GM12872 (cell line): ENCODE data around the gene YTHDF1.

Source experiments
- TF ChIP-seq, protein P1 (sequence below): IDR thresholded peaks from 3 replicates; pipeline ENCODE4 v1.5.1; 2011; ENCODE audit warnings: low read depth, mild to moderate bottlenecking, low read length, moderate library complexity; ENCODE audit not compliant: insufficient read depth

YTHDF1 gene

DNA sequence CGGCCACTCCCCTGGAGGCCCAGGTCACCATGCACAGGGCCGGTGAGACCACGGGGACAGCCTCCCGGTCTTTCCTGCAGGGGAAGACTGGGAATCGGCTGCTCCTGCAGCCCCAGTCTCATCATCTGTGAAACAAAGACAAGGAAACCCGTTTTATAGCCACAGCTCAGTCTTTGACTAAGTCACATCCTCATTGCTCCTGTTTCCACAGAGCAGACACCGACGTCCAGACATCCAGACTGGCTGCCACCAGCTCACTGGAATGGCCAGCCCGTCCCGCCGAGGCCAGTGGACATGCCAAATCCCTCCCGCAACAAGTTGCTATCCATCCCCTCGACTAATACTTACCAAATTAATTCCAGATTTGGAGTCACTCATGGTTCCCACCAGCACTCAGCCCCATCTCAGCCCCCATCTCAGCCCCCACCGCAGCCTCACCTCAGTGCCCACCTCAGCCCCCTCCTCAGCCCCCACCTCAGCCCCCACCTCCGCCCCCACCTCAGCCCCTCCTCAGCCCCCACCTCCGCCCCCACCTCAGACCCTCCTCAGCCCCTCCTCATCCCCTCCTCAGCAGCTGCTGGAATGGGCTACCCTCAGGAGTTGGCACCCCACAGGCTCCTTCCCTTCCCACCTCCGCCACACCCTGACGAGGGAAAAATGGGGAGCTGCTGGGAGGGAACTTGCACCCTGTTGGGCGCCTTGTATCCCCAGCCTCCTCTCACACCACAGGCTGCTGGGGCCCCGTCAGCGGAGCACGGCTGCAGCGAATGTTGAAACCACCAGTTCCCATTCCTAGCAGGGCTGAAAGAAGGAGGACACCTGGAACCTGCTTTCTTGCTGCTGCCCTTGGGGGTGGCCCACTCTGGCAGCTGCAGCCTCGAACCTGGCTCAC, 48.7 kb downstream of the YTHDF1 start:
- TF ChIP-seq, protein P1, sequence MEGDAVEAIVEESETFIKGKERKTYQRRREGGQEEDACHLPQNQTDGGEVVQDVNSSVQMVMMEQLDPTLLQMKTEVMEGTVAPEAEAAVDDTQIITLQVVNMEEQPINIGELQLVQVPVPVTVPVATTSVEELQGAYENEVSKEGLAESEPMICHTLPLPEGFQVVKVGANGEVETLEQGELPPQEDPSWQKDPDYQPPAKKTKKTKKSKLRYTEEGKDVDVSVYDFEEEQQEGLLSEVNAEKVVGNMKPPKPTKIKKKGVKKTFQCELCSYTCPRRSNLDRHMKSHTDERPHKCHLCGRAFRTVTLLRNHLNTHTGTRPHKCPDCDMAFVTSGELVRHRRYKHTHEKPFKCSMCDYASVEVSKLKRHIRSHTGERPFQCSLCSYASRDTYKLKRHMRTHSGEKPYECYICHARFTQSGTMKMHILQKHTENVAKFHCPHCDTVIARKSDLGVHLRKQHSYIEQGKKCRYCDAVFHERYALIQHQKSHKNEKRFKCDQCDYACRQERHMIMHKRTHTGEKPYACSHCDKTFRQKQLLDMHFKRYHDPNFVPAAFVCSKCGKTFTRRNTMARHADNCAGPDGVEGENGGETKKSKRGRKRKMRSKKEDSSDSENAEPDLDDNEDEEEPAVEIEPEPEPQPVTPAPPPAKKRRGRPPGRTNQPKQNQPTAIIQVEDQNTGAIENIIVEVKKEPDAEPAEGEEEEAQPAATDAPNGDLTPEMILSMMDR, result no peak

DNA sequence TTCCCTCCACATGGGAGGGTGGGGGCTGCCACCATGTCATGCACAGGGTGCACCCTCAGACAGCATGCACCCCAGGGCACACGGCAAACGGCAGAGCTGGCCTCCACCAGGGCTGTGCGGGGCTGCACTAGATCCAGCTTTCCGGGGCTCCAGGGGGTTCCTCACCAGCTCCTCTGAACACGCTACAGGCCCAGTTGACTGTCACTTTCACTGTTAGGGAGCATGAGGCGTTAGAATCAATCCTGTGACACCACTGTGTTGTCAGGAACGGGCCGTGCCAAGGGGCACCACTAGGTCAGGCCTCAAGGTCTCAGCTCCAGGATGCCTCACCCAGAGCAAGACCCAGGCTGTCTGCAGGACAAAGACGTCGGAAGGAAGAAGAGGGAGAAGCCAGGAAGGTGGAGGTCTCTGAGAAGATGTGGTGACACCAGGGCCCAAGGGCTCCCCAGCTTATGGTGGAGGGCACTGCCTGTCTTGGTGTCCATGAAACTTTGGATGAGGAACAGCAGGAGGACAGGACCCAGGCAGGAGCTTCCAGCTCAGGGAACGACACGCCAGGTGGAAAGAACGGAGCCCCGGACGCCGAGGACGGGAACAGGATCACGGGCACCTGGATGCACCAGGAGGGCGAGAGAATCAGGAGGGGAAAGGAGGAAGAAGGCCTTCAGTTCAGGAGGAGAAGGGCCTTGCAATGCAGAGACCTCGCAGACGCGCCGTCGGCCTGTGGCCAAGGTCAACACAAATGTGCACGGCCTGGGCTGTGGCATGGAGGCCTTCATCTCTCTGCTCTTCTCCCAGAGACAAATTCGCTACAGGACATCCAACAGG, 49.5 kb downstream of the YTHDF1 start:
- TF ChIP-seq, protein P1, result no peak

DNA sequence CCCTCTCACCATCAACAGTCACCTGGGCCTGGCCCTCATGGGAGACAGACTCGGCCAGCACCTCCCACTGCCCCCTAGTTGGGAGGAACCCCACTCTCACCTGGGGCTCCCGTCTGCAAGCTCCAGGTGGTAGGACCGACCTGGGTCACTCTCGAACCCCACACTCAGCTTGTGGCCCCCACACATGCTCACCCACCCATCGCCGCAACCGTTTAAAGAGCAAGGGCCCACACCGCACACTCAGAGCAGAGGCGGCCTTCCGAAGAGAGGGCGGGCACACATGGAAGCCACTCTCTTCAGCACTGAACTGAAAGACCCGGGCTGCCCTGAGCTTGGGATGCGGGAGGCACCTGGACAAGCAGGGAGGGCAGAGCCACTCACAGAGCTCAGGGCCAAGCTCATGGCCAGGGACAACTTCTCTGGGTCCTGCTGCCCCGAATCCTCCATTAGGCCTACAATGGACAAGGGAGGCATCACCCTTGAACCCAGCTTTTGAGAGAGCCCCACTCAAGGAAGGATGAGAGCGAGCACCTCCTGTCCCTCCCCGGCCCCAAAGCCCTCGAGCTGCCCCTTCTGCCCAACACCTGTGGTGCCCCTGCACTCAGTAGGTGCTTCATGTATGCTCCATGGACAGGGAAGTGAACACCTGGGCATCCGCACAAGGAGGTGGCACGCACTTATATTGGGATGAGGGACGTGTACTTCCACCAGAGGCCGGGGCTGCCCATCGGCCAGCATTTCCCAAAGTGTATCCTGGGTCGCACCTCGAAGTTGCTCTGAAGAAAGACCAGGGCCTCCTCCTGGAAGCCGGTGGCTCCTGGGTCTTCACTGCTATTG, 50.4 kb downstream of the YTHDF1 start:
- TF ChIP-seq, protein P1, result no peak

DNA sequence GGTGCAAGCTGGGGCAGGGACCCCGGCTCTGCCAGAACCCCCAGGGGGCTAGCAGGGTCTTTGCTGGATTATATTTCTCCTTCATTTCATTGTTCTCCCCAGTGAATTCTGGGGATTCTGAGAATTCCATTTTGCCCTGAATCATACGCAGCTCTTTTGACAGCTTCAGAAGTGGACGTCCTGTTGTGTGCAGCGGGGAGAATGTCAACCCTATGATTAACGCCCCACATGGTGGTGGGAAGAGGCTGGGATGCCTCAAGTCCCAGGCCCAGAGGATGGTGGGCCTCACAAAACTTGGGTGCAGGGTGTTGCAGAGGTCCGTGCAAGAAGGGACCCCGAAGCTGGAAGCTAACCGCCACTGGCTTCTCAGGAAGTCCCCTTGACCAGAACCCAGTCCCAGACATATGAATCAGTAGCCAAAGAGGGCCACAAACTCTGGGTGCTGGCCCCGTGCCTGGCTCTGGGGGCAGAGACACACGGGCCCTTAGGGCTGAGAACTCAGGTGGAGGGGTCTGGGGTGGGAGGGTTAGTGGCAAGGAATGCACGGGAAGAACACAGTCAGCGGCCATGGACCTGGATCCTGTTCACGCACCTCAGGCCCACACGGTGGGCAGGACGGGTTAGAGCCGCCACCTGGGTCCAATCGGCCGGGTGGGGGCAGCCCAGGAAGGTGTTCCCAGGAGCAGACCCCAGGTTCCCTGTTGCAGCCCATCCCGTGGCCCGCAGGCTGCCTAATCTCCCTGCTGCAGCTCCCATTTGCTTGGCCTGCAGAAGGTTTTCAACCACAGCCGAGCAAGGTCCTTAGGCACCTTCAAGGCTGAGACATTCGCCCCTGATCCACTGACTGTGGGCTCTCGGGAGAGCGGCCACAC, 51.2 kb downstream of the YTHDF1 start:
- TF ChIP-seq, protein P1, result no peak

DNA sequence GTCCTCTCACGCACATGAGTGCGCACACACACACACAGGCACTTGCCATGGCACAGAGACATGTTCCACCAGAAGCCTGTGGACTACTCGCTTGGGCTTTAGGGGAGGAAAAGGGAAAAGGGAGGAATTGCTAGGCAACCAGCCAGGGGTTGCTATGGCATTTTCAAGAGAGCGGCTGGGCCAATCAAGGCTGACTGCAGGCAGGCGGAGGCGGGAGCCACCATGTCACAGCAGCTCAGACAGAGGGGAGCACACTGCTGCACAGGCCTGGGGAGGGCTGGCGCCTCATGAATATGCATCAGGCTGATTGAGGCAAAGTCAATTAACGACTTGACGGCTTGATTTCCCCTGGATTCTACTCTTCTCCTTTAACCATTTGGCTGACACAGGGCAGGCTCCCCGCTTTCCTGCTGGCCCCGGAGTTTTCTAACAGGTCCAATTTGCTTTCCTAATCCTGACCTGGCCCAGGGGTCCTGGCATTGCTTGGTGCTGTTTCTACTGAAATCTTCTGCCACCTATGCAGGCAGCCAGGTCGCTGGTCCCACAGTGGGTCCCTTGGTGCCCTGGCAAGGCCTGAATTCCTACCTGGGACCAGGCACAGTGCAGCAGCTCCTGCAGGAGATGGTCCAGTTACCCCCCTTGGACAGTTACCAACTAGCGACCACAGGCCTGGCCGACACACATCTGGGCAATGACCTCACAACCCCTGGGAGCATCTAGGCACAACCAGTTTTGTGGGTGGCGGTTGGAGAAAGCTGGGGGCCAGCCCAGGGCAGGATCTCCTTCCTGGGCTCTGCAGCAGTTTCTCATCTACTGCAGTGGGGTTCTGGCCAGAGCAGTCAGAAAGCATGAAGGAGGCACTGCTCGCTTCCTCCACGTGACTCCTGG, 52.1 kb downstream of the YTHDF1 start:
- TF ChIP-seq, protein P1, result no peak

DNA sequence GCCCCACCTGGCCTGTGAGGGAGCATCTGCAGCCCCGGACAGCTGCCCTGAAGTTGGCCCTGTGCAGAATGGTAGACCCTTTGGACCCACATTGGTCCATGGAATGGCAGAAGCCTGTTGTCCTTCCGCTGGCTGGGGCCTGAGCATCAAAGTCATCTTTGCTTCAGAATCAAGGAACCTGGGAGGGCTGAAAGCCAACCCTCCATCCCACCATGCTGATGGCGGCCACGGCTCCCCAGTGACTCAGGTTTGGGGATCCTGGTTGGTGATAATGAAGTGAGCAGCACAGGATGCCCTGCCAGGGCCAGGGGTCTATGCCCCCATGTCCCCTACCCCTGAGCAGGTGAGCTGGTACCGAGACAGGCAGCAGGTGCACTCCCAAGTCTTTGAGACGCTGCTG, 52.8 kb downstream of the YTHDF1 start:
- TF ChIP-seq, protein P1, result no peak
